ENCODE results near the gene TBK1. TPM values are rescaled to one million over a fixed set of nuclear protein-coding genes. Genes with fewer than 3 reads are reported as not detected.

Gene TBK1
- total and polyA plus RNA-seq, 2 of the 4 experiments (the other 2 are of a cell fraction): 9.9 to 11.6 TPM

GRCh38 chr12:64428956-64429355, 23.0 kb upstream of the TBK1 start:
- no peak overlapping the region for H4K8ac ChIP-seq (ENCODE audit: low read depth in 2 of 2, low read length in 2 of 2)
- DNase-seq (no peak), ATAC-seq (ENCODE audit: low read depth) (no peak)
- H2BK5ac ChIP-seq (ENCODE audit: low read depth, low read length, poor library complexity, severe bottlenecking): no peak overlapping the region
- ChIA-PET CTCF (no interaction called here), POLR2A (ENCODE audit: unreplicated experiment) (no interaction called here)
- H3K9ac ChIP-seq (ENCODE audit: low read depth, low read length): no peak overlapping the region
- no peak overlapping the region for H3K4ac ChIP-seq (ENCODE audit: low read depth, low read length)
- no peak overlapping the region for H4K5ac ChIP-seq (ENCODE audit: low read depth, low read length)
- H2AFZ ChIP-seq (replicated peaks; ENCODE audit: low read length, poor library complexity): no peak overlapping the region
- H3K27me3 ChIP-seq (ENCODE audit: control insufficient read depth, insufficient read depth, low read length): no peaks in the 10 kb centered on the region
- no peak overlapping the region for H2AK5ac ChIP-seq (ENCODE audit: low read depth, low read length)
- BruUV-seq (replicated peaks): no TSS peak
- no peaks in the 10 kb centered on the region for H3K9me1 ChIP-seq (ENCODE audit: insufficient read depth, low read length)
- no peak overlapping the region for H3K56ac ChIP-seq (ENCODE audit: extremely low read depth, insufficient read depth, low read length)
- intact Hi-C loops (cut with micrococcal nuclease): loop anchor here (5.0 kb wide), 1 partner anchor 58 kb away; no protein-coding TSS in a partner anchor
- H2AK9ac ChIP-seq (replicated peaks; ENCODE audit: low read depth, low read length, poor library complexity): no peak overlapping the region
- in situ Hi-C loops (cut with MboI; ENCODE audit: low sequenced_read_pairs): no loop called here
- H3K4me2 ChIP-seq (ENCODE audit: low read depth, low read length): no peak overlapping the region
- H2BK20ac ChIP-seq (ENCODE audit: low read depth, low read length): no peak overlapping the region
- peaks cover 63% of the 10 kb centered on the region for H3K36me3 ChIP-seq (ENCODE audit: control insufficient read depth, insufficient read depth, low read length)
- H3K79me1 ChIP-seq (ENCODE audit: low read depth in 1 of 2, low read length in 2 of 2): peaks cover 18 to 20% of the 10 kb centered on the region in 2 experiments
- no peak overlapping the region for H3K23ac ChIP-seq (ENCODE audit: low read depth, low read length)
- H4K20me1 ChIP-seq (ENCODE audit: insufficient read depth, low read length): peaks cover 10% of the 10 kb centered on the region; the same call in 1 of the 2 replicates
- H3K9me3 ChIP-seq (ENCODE audit: control insufficient read depth, insufficient read depth, low read length): no peaks in the 10 kb centered on the region
- no peak for TF ChIP-seq RFX5 (IDR thresholded peaks at IDR 0.05; ENCODE audit: low read depth, low read length)
- TF ChIP-seq CEBPB (IDR thresholded peaks at IDR 0.05; ENCODE audit: low read depth, low read length): no peak
- TF ChIP-seq SMC3 (IDR thresholded peaks at IDR 0.05; ENCODE audit: low read depth, low read length): no peak
- H2BK15ac ChIP-seq (ENCODE audit: low read depth, low read length): no peak overlapping the region
- H3K27ac ChIP-seq (ENCODE audit: insufficient read depth, low read length): no peak overlapping the region
- no peak overlapping the region for H3K14ac ChIP-seq (replicated peaks; ENCODE audit: low read depth, low read length)
- no peaks in the 10 kb centered on the region for H3K4me1 ChIP-seq (ENCODE audit: control insufficient read depth, insufficient read depth, low read length)
- WGBS, 2 experiments (ENCODE audit: extremely low coverage in 2 of 2, insufficient read length in 1 of 2): no CpG with 5 or more reads among the region's 4 CpGs
- no peak overlapping the region for H3K18ac ChIP-seq (ENCODE audit: low read depth, low read length)
- H4K91ac ChIP-seq (ENCODE audit: insufficient read depth, low read depth, low read length): no peak overlapping the region
- no peak overlapping the region for H3K4me3 ChIP-seq (ENCODE audit: insufficient read depth, low read depth, low read length)
- no peak overlapping the region for H2BK120ac ChIP-seq (ENCODE audit: low read depth, low read length)
- dilution Hi-C loops (cut with HindIII; ENCODE audit: low sequenced_read_pairs, unreplicated experiment): no loop called here

All from IMR-90 (cell line).